ENCODE measurements around the gene BRD1. TPM values are rescaled to one million over a fixed set of nuclear protein-coding genes. Genes with fewer than 3 reads are reported as not detected.

The BRD1 gene
- total RNA-seq, 1 donor: 23.5 TPM

DNA sequence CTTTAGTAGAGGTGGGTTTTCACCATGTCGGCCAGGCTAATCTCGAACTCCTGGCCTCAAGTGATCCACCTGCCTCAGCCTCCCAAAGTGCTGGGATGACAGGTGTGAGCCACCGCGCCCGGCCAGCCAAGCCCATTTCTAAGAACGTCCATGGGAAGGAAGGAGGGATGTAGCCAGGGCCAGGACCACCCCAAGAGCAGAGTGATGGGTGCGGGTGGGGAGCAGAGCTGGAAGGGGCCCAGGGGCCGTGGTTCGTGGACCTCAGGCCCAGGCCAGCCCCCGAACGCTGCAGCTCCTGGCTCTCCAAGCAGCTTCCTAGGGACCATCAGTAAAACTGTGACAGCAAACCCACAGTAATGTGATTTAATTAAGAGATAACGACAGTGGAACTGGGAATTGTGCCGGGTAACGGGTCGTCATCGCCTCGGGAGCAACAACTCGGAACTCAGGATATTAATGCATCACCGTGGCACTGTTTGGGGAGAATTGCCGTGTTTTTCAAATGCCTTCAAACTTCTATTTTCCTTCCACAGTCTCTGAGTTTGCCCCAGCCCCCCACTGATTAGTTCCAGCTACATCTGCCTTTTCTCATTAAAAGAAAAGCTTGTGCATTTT lies 74.3 kb downstream of the BRD1 start:
- Histone ChIP-seq H4K20me1 (ENCODE audit: insufficient read depth, low read length) (no peaks in the 10 kb centered on the region), H3K4me3 (ENCODE audit: insufficient read depth, low read length) (no peak overlapping the region), H3K27ac (ENCODE audit: low read depth, low read length) (no peak overlapping the region), H2AFZ (ENCODE audit: low read length) (no peak overlapping the region), H3K4me2 (ENCODE audit: insufficient read depth, low read length) (no peak overlapping the region), H3K4me1 (ENCODE audit: insufficient read depth, low read length) (no peaks in the 10 kb centered on the region), H3K9me3 (ENCODE audit: low read depth, low read length) (no peaks in the 10 kb centered on the region), H3K79me2 (ENCODE audit: insufficient read depth, low read length) (no peaks in the 10 kb centered on the region), H3K27me3 (ENCODE audit: insufficient read depth, low read length) (no peaks in the 10 kb centered on the region), H3K36me3 (ENCODE audit: insufficient read depth, low read length) (no peaks in the 10 kb centered on the region)
- peak; percentile 82 for DNase-seq (ENCODE audit: insufficient read length, low spot score, missing footprints)
- TF ChIP-seq, protein P1, sequence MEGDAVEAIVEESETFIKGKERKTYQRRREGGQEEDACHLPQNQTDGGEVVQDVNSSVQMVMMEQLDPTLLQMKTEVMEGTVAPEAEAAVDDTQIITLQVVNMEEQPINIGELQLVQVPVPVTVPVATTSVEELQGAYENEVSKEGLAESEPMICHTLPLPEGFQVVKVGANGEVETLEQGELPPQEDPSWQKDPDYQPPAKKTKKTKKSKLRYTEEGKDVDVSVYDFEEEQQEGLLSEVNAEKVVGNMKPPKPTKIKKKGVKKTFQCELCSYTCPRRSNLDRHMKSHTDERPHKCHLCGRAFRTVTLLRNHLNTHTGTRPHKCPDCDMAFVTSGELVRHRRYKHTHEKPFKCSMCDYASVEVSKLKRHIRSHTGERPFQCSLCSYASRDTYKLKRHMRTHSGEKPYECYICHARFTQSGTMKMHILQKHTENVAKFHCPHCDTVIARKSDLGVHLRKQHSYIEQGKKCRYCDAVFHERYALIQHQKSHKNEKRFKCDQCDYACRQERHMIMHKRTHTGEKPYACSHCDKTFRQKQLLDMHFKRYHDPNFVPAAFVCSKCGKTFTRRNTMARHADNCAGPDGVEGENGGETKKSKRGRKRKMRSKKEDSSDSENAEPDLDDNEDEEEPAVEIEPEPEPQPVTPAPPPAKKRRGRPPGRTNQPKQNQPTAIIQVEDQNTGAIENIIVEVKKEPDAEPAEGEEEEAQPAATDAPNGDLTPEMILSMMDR (IDR thresholded peaks at IDR 0.05; ENCODE audit: extremely low read depth, low read depth, low read length): no peak

DNA sequence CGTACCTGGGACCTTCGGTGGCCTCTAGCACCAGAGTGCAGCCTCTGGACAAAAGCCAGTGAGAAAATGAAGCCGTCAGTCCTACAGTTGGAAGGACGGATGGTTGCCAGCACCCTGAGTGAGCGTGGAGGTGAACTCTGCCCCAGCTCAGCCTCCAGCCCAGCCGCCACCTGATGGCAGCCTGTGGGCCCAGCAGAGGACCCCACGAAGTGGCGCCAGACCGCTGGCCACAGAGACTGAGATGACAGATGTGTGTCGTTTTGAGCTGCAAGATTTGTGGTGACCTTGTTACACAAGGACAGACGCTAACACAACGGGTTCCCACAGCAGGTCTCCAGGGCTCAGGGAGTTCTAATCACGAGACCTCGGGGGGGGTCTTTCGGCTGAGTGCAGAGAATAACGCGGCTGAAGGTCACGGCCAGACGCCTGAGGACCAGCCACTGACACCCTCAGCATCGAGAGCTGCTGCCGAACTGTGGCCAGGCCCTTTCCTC lies 75.0 kb downstream of the BRD1 start:
- Histone ChIP-seq H3K9me3 (ENCODE audit: low read depth, low read length) (no peaks in the 10 kb centered on the region), H3K36me3 (ENCODE audit: insufficient read depth, low read length) (no peaks in the 10 kb centered on the region), H2AFZ (ENCODE audit: low read length) (no peak overlapping the region), H3K4me3 (ENCODE audit: insufficient read depth, low read length) (no peak overlapping the region), H3K27ac (ENCODE audit: low read depth, low read length) (no peak overlapping the region), H3K4me2 (ENCODE audit: insufficient read depth, low read length) (no peak overlapping the region), H3K4me1 (ENCODE audit: insufficient read depth, low read length) (no peaks in the 10 kb centered on the region), H4K20me1 (ENCODE audit: insufficient read depth, low read length) (no peaks in the 10 kb centered on the region), H3K27me3 (ENCODE audit: insufficient read depth, low read length) (no peaks in the 10 kb centered on the region), H3K79me2 (ENCODE audit: insufficient read depth, low read length) (no peaks in the 10 kb centered on the region)
- DNase-seq (ENCODE audit: insufficient read length, low spot score, missing footprints): no peak
- TF ChIP-seq, protein P1 (IDR thresholded peaks at IDR 0.05; ENCODE audit: extremely low read depth, low read depth, low read length): no peak

DNA sequence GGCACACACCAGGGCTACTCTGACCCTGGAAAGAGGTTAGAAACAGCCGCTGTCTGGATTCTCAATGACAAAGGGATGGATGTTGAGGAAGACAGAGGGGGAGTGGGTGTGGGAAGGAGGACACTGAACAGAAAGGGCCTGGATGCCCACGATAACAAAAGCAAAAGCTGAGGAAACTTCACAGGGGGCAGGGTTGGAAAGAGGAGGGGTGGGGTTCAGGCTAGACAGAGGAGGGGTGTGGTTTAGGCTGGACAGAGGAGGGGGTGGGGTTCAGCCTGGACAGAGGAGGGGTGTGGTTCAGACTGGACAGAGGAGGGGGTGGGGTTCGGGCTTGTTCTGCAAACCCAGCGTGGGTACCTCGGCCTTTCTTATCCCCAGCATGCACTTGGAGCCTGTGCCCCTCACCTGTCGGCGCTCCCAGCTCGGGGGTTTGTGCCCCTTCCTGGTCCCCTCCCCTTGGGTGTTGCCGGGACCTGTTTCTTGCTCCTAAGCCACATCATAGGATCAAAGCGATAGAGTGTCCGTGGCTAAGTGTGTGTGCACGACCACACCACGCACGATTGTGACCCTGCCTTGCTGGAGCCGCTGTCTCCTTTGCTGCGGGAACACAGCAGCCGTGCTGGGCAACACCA lies 75.6 kb downstream of the BRD1 start:
- Histone ChIP-seq H2AFZ (ENCODE audit: low read length) (no peak overlapping the region), H4K20me1 (ENCODE audit: insufficient read depth, low read length) (no peaks in the 10 kb centered on the region), H3K27ac (ENCODE audit: low read depth, low read length) (no peak overlapping the region), H3K4me3 (ENCODE audit: insufficient read depth, low read length) (no peak overlapping the region), H3K79me2 (ENCODE audit: insufficient read depth, low read length) (no peaks in the 10 kb centered on the region), H3K27me3 (ENCODE audit: insufficient read depth, low read length) (no peaks in the 10 kb centered on the region), H3K36me3 (ENCODE audit: insufficient read depth, low read length) (no peaks in the 10 kb centered on the region), H3K9me3 (ENCODE audit: low read depth, low read length) (no peaks in the 10 kb centered on the region), H3K4me2 (ENCODE audit: insufficient read depth, low read length) (no peak overlapping the region), H3K4me1 (ENCODE audit: insufficient read depth, low read length) (no peaks in the 10 kb centered on the region)
- DNase-seq (ENCODE audit: insufficient read length, low spot score, missing footprints): no peak
- TF ChIP-seq, protein P1 (IDR thresholded peaks at IDR 0.05; ENCODE audit: extremely low read depth, low read depth, low read length): no peak

DNA sequence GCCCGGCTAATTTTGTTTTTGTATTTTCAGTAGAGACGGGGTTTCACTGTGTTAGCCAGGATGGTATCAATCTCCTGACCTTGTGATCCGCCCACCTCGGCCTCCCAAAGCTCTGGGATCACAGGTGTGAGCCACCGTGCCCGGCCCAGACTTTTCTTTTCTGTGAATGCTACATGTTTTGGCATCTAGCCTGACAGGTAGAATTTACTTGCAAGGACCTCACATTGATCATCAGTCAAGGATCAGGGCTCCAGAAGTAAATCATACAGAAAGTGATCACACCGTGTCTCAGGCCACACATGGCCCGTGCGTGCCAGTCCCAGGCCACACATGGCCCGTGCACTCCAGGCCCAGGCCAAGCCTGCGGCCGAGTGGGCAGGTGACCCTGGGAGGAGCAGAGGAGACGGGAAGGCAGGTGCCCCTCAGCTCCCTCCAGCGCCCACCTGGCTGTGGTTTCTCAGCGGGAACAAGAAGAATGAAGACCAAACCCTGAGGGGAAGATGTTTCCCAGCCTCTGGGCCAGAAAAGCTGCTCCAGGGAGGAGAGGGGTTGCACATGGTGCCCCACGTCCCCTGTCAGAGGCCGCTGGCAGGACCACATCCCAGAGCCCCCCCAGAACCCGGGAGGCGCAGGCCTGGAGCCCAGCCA lies 76.2 kb downstream of the BRD1 start:
- no peak overlapping the region for H3K27ac ChIP-seq (ENCODE audit: low read depth, low read length)
- H3K9me3 ChIP-seq (ENCODE audit: low read depth, low read length): no peaks in the 10 kb centered on the region
- H3K4me1 ChIP-seq (ENCODE audit: insufficient read depth, low read length): no peaks in the 10 kb centered on the region
- H2AFZ ChIP-seq (ENCODE audit: low read length): no peak overlapping the region
- H3K4me3 ChIP-seq (ENCODE audit: insufficient read depth, low read length): no peak overlapping the region
- H3K36me3 ChIP-seq (ENCODE audit: insufficient read depth, low read length): no peaks in the 10 kb centered on the region
- no peaks in the 10 kb centered on the region for H4K20me1 ChIP-seq (ENCODE audit: insufficient read depth, low read length)
- no peak overlapping the region for H3K4me2 ChIP-seq (ENCODE audit: insufficient read depth, low read length)
- H3K27me3 ChIP-seq (ENCODE audit: insufficient read depth, low read length): no peaks in the 10 kb centered on the region
- TF ChIP-seq, protein P1 (IDR thresholded peaks at IDR 0.05; ENCODE audit: extremely low read depth, low read depth, low read length): no peak
- DNase-seq (ENCODE audit: insufficient read length, low spot score, missing footprints): no peak
- H3K79me2 ChIP-seq (ENCODE audit: insufficient read depth, low read length): no peaks in the 10 kb centered on the region

Data from osteoblast (primary cell).